ENCODE results near the gene VGLL4.

The VGLL4 gene

GRCh38 chr3:11541321-11542303 is 102.1 kb downstream of the VGLL4 start:
- no CpG with 5 or more reads among the region's 16 CpGs for WGBS (ENCODE audit: extremely low coverage, insufficient coverage, low lambda C conversion rate)
- H3K23ac ChIP-seq (ENCODE audit: low read length): no peak overlapping the region
- no peak overlapping the region for H2BK15ac ChIP-seq (replicated peaks; ENCODE audit: low read depth)
- no peak overlapping the region for H3K9ac ChIP-seq (ENCODE audit: low read length)
- DNase-seq: no peak
- H3K27ac ChIP-seq (ENCODE audit: low read depth, low read length): no peak overlapping the region
- H3K36me3 ChIP-seq (ENCODE audit: control insufficient read depth, insufficient read depth, low read length): no peaks in the 10 kb centered on the region
- H3K4me1 ChIP-seq (ENCODE audit: control insufficient read depth, low read depth, low read length): no peaks in the 10 kb centered on the region
- H3K4me3 ChIP-seq (ENCODE audit: low read length): no peak overlapping the region
- H4K5ac ChIP-seq (ENCODE audit: low read length): no peak overlapping the region
- no peak overlapping the region for H3K4ac ChIP-seq (ENCODE audit: low read depth, low read length)
- H4K8ac ChIP-seq (ENCODE audit: low read depth, low read length): no peak overlapping the region
- no peak overlapping the region for H2BK120ac ChIP-seq (ENCODE audit: low read depth, low read length)
- no peak overlapping the region for H3K56ac ChIP-seq (ENCODE audit: low read length)
- no peaks in the 10 kb centered on the region for H3K79me2 ChIP-seq (ENCODE audit: control insufficient read depth, insufficient read depth, low read length)
- no peak overlapping the region for H3K4me2 ChIP-seq (ENCODE audit: low read length)
- no peak overlapping the region for H2AK5ac ChIP-seq (ENCODE audit: low read length)
- no peaks in the 10 kb centered on the region for H3K27me3 ChIP-seq (ENCODE audit: insufficient read depth, low read length, poor library complexity)
- H2BK5ac ChIP-seq (ENCODE audit: low read length): no peak overlapping the region
- no peaks in the 10 kb centered on the region for H3K79me1 ChIP-seq (ENCODE audit: low read length)
- H3K18ac ChIP-seq (ENCODE audit: low read length): no peak overlapping the region

DNA sequence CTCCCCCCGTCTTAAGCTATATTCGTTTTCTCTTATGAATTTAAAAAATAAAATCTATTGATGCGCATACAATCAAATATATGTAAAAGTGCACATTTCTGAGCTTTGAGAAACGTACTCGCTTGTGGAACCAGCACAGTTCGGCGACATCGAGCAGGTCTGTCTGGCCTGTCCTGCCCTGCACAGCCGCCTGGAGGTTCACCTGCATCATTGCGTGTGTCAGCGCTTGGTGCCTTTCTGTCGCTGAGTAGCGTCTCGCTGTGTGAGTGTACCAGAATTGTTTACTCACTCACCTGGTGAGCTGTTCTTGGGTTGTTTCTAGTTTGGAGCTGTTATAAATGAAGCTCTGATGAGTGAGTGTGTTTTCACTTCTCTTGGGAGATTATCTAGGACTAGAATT is 104.0 kb downstream of the VGLL4 start:
- DNase-seq: peak; percentile 30
- H3K4me2 ChIP-seq (ENCODE audit: low read length): no peak overlapping the region
- WGBS (ENCODE audit: extremely low coverage, insufficient coverage, low lambda C conversion rate): no CpG with 5 or more reads among the region's 14 CpGs

DNA sequence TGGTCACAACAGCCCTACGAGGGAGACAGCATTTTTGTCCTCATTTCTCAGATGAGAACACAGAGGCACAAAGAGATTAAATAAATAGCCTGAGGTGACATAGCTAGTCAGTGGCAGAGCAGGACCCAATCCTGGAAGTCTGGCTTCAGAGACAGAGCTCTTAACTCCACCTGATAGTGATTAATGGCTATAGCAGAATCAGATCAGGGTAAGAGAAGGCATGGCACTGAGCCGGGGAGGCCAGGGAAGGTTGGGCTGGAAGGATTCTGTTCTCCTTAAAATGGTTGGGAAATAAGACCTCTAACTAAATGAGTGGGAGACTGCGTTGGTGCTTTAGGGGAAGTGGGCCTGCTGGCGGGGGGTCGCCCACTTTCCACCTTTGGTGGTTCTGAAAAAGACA is 104.5 kb downstream of the VGLL4 start:
- no peak overlapping the region for H3K23ac ChIP-seq (ENCODE audit: low read length)
- no peak overlapping the region for H3K27ac ChIP-seq (ENCODE audit: low read depth, low read length)
- no peak overlapping the region for H2AK5ac ChIP-seq (ENCODE audit: low read length)
- H3K56ac ChIP-seq (ENCODE audit: low read length): no peak overlapping the region
- H3K18ac ChIP-seq (ENCODE audit: low read length): no peak overlapping the region
- no peak overlapping the region for H2BK120ac ChIP-seq (ENCODE audit: low read depth, low read length)
- H3K27me3 ChIP-seq (ENCODE audit: insufficient read depth, low read length, poor library complexity): no peaks in the 10 kb centered on the region
- no peak overlapping the region for H3K4me2 ChIP-seq (ENCODE audit: low read length)
- WGBS (ENCODE audit: extremely low coverage, insufficient coverage, low lambda C conversion rate): no CpG with 5 or more reads among the region's 5 CpGs
- H3K4me1 ChIP-seq (ENCODE audit: control insufficient read depth, low read depth, low read length): no peaks in the 10 kb centered on the region
- DNase-seq: no peak
- no peaks in the 10 kb centered on the region for H3K79me1 ChIP-seq (ENCODE audit: low read length)
- no peaks in the 10 kb centered on the region for H3K36me3 ChIP-seq (ENCODE audit: control insufficient read depth, insufficient read depth, low read length)
- no peak overlapping the region for H3K4me3 ChIP-seq (ENCODE audit: low read length)
- H2BK5ac ChIP-seq (ENCODE audit: low read length): no peak overlapping the region
- no peak overlapping the region for H4K8ac ChIP-seq (ENCODE audit: low read depth, low read length)
- H3K79me2 ChIP-seq (ENCODE audit: control insufficient read depth, insufficient read depth, low read length): no peaks in the 10 kb centered on the region
- H4K5ac ChIP-seq (ENCODE audit: low read length): no peak overlapping the region
- H2BK15ac ChIP-seq (replicated peaks; ENCODE audit: low read depth): no peak overlapping the region
- H3K4ac ChIP-seq (ENCODE audit: low read depth, low read length): no peak overlapping the region
- no peak overlapping the region for H3K9ac ChIP-seq (ENCODE audit: low read length)

More for the DNA sequence above, 104.0 kb downstream of the VGLL4 start:
- H4K8ac ChIP-seq (ENCODE audit: low read depth, low read length): no peak overlapping the region
- no peak overlapping the region for H3K9ac ChIP-seq (ENCODE audit: low read length)
- no peak overlapping the region for H3K23ac ChIP-seq (ENCODE audit: low read length)
- H3K27ac ChIP-seq (ENCODE audit: low read depth, low read length): no peak overlapping the region
- H3K18ac ChIP-seq (ENCODE audit: low read length): no peak overlapping the region
- H3K36me3 ChIP-seq (ENCODE audit: control insufficient read depth, insufficient read depth, low read length): no peaks in the 10 kb centered on the region
- no peak overlapping the region for H2AK5ac ChIP-seq (ENCODE audit: low read length)
- H3K4me3 ChIP-seq (ENCODE audit: low read length): no peak overlapping the region
- H3K4me1 ChIP-seq (ENCODE audit: control insufficient read depth, low read depth, low read length): no peaks in the 10 kb centered on the region
- H4K5ac ChIP-seq (ENCODE audit: low read length): no peak overlapping the region
- H3K4ac ChIP-seq (ENCODE audit: low read depth, low read length): no peak overlapping the region
- H3K27me3 ChIP-seq (ENCODE audit: insufficient read depth, low read length, poor library complexity): no peaks in the 10 kb centered on the region
- no peak overlapping the region for H2BK5ac ChIP-seq (ENCODE audit: low read length)
- no peaks in the 10 kb centered on the region for H3K79me1 ChIP-seq (ENCODE audit: low read length)
- H2BK120ac ChIP-seq (ENCODE audit: low read depth, low read length): no peak overlapping the region
- no peak overlapping the region for H3K56ac ChIP-seq (ENCODE audit: low read length)
- H2BK15ac ChIP-seq (replicated peaks; ENCODE audit: low read depth): no peak overlapping the region
- H3K79me2 ChIP-seq (ENCODE audit: control insufficient read depth, insufficient read depth, low read length): no peaks in the 10 kb centered on the region

- no peaks in the 10 kb centered on the region for H3K79me2 ChIP-seq (ENCODE audit: control insufficient read depth, insufficient read depth, low read length)
- H3K4me3 ChIP-seq (ENCODE audit: low read length): no peak overlapping the region
- no CpG with 5 or more reads among the region's 3 CpGs for WGBS (ENCODE audit: extremely low coverage, insufficient coverage, low lambda C conversion rate)
- DNase-seq: no peak
- no peaks in the 10 kb centered on the region for H3K36me3 ChIP-seq (ENCODE audit: control insufficient read depth, insufficient read depth, low read length)
- no peak overlapping the region for H2AK5ac ChIP-seq (ENCODE audit: low read length)
- H2BK15ac ChIP-seq (replicated peaks; ENCODE audit: low read depth): no peak overlapping the region
- no peak overlapping the region for H3K23ac ChIP-seq (ENCODE audit: low read length)
- no peak overlapping the region for H3K18ac ChIP-seq (ENCODE audit: low read length)
- H3K56ac ChIP-seq (ENCODE audit: low read length): no peak overlapping the region
- no peak overlapping the region for H3K4ac ChIP-seq (ENCODE audit: low read depth, low read length)
- no peak overlapping the region for H3K27ac ChIP-seq (ENCODE audit: low read depth, low read length)
- H2BK120ac ChIP-seq (ENCODE audit: low read depth, low read length): no peak overlapping the region
- no peak overlapping the region for H2BK5ac ChIP-seq (ENCODE audit: low read length)
- no peak overlapping the region for H3K4me2 ChIP-seq (ENCODE audit: low read length)
- no peaks in the 10 kb centered on the region for H3K4me1 ChIP-seq (ENCODE audit: control insufficient read depth, low read depth, low read length)
- H3K27me3 ChIP-seq (ENCODE audit: insufficient read depth, low read length, poor library complexity): no peaks in the 10 kb centered on the region
- no peaks in the 10 kb centered on the region for H3K79me1 ChIP-seq (ENCODE audit: low read length)
- H4K8ac ChIP-seq (ENCODE audit: low read depth, low read length): no peak overlapping the region
- H4K5ac ChIP-seq (ENCODE audit: low read length): no peak overlapping the region
- no peak overlapping the region for H3K9ac ChIP-seq (ENCODE audit: low read length)
Observed at GRCh38 chr3:11538581-11538980, 105.1 kb downstream of the VGLL4 start.

GRCh38 chr3:11536936-11537612 is 106.6 kb downstream of the VGLL4 start:
- no CpG with 5 or more reads among the region's 12 CpGs for WGBS (ENCODE audit: extremely low coverage, insufficient coverage, low lambda C conversion rate)
- Histone ChIP-seq H4K5ac (ENCODE audit: low read length) (no peak overlapping the region), H2BK5ac (ENCODE audit: low read length) (no peak overlapping the region), H3K27ac (ENCODE audit: low read depth, low read length) (no peak overlapping the region), H3K79me1 (ENCODE audit: low read length) (no peaks in the 10 kb centered on the region), H2BK15ac (replicated peaks; ENCODE audit: low read depth) (no peak overlapping the region), H3K79me2 (ENCODE audit: control insufficient read depth, insufficient read depth, low read length) (no peaks in the 10 kb centered on the region), H3K56ac (ENCODE audit: low read length) (no peak overlapping the region), H3K9ac (ENCODE audit: low read length) (no peak overlapping the region), H2BK120ac (ENCODE audit: low read depth, low read length) (no peak overlapping the region), H3K4me3 (ENCODE audit: low read length) (no peak overlapping the region), H2AK5ac (ENCODE audit: low read length) (no peak overlapping the region), H3K23ac (ENCODE audit: low read length) (no peak overlapping the region), H3K18ac (ENCODE audit: low read length) (no peak overlapping the region), H4K8ac (ENCODE audit: low read depth, low read length) (no peak overlapping the region), H3K4ac (ENCODE audit: low read depth, low read length) (no peak overlapping the region), H3K36me3 (ENCODE audit: control insufficient read depth, insufficient read depth, low read length) (no peaks in the 10 kb centered on the region), H3K4me1 (ENCODE audit: control insufficient read depth, low read depth, low read length) (no peaks in the 10 kb centered on the region), H3K27me3 (ENCODE audit: insufficient read depth, low read length, poor library complexity) (no peaks in the 10 kb centered on the region), H3K4me2 (ENCODE audit: low read length) (no peak overlapping the region)
- DNase-seq: no peak

Data from mesendoderm (in vitro differentiated cells).